ENCODE measurements around the gene RASAL2. TPM values are rescaled to one million over a fixed set of nuclear protein-coding genes. Genes with fewer than 3 reads are reported as not detected.

RASAL2 gene
- total RNA-seq, 1 experiment from 2014 or later = not detected

DNA sequence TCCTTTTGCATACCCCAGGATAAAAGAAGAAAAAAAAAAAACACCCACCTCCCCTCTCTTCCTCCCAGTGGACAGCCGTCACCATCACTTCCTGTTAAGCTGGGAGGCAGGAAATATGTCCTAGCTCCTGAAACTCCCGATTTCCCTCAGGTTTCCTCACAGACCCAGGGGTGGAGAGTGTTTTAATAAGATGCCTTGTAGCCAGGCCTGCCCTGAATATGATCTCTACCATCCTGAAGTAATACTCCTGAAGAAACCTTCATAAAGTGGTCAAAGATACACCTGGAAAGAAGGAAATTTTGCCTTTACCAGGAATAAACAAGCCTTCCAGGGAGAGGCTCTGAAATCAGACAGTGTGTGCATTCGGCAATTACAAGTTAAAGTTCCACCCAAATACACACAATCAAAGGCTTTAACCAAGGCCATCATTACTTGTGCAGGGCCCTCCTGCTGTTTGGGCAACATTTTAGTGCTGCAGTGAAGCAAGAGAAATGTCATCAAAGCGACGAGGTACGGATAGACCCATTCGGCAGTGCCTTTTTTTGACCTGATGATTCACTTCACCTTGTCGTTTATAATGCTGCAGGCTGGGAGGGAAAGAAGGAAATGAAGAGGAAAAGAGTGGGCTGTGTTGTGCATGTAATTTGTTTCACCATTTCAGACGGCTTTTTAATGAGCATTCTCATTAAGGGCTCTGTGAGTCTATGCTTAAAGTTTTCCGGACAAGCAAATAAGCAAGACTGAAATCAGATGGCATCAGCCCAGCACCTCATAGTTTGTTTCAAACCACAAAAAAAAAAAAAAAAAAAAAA, 41.0 kb upstream of the RASAL2 start:
- Histone ChIP-seq H3K4me2 (ENCODE audit: low read depth, low read length, poor library complexity, severe bottlenecking) (no peak overlapping the region), H3K36me3 (ENCODE audit: insufficient read depth, low read length) (no peaks in the 10 kb centered on the region), H3K9me2 (replicated peaks; ENCODE audit: insufficient read depth, low read length) (no peaks in the 10 kb centered on the region), H4K20me1 (ENCODE audit: insufficient read depth, low read depth, low read length) (no peaks in the 10 kb centered on the region), H2AFZ (ENCODE audit: low read length) (no peak overlapping the region), H3K9ac (ENCODE audit: low read length) (no peak overlapping the region), H3K4me1 (ENCODE audit: low read length) (peaks cover 4% of the 10 kb centered on the region), H3K4me3 (ENCODE audit: low read length) (no peak overlapping the region), H3K27me3 (ENCODE audit: low read length) (no peaks in the 10 kb centered on the region), H3K27ac (ENCODE audit: low read length) (no peak overlapping the region), H3K9me3 (ENCODE audit: low read length) (no peaks in the 10 kb centered on the region), H3K79me2 (ENCODE audit: low read length) (no peaks in the 10 kb centered on the region)
- no peak for DNase-seq

DNA sequence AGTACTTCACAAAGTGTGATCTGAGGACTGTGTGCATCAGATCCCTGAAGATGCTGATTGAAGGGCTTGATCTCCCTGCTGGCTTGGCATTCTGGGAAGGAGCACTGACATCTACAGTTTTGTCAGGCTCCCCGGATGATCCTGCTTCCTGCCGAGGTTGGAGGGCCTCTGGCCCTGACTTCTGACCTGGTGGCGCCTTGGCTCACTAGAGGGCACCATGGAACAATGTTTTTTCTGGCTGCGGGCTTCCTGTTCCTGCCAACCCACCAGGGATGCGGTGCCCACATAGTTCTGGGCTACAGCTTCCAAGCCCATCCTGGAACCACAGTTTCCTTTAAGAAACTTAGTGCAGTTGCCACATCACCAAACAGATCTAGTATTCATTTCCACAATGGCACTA, 38.8 kb upstream of the RASAL2 start:
- Histone ChIP-seq H2AFZ (ENCODE audit: low read length) (no peak overlapping the region), H3K9ac (ENCODE audit: low read length) (no peak overlapping the region), H3K9me3 (ENCODE audit: low read length) (no peaks in the 10 kb centered on the region), H4K20me1 (ENCODE audit: insufficient read depth, low read depth, low read length) (no peaks in the 10 kb centered on the region), H3K4me2 (ENCODE audit: low read depth, low read length, poor library complexity, severe bottlenecking) (no peak overlapping the region), H3K4me3 (ENCODE audit: low read length) (no peak overlapping the region), H3K27ac (ENCODE audit: low read length) (no peak overlapping the region), H3K4me1 (ENCODE audit: low read length) (peaks cover 4% of the 10 kb centered on the region), H3K9me2 (replicated peaks; ENCODE audit: insufficient read depth, low read length) (no peaks in the 10 kb centered on the region), H3K27me3 (ENCODE audit: low read length) (no peaks in the 10 kb centered on the region), H3K36me3 (ENCODE audit: insufficient read depth, low read length) (no peaks in the 10 kb centered on the region), H3K79me2 (ENCODE audit: low read length) (no peaks in the 10 kb centered on the region)
- DNase-seq = peak; percentile 56

DNA sequence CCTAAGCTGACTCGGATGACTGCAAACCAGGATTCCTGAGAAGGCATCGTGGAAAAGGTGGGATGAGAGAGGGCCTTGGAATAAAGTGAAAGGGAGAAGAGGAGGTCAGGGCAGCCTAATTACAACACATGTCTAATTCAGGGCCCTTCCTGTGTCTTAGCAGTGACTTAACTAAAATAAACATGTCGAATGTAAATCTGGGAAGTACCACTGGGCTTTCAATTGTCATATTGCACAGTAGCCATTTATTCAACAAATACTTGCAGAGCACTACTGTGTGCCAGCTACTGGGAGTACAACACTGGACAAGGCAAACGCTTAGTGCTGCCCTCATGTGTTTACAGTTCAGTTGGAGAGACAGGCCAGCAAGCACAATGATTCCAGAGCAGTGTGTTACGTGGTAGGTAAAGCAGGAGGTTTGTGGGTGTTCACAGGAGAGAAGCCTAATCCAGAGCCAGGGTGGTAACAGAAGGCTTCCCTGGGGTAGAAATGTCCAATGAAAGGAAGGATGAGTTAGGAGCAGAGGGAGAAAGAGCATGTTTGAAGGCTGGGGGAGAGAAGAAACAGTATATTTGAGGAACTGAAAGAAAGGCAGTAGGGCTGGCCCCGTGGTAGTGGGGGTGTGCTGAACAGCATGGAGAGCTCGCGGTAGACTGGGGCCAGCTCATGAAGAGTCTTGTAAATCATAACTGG, 38.0 kb upstream of the RASAL2 start:
- Histone ChIP-seq H3K4me1 (ENCODE audit: low read length) (peaks cover 4% of the 10 kb centered on the region), H3K4me2 (ENCODE audit: low read depth, low read length, poor library complexity, severe bottlenecking) (no peak overlapping the region), H3K9ac (ENCODE audit: low read length) (no peak overlapping the region), H3K27me3 (ENCODE audit: low read length) (no peaks in the 10 kb centered on the region), H4K20me1 (ENCODE audit: insufficient read depth, low read depth, low read length) (no peaks in the 10 kb centered on the region), H3K36me3 (ENCODE audit: insufficient read depth, low read length) (no peaks in the 10 kb centered on the region), H3K27ac (ENCODE audit: low read length) (no peak overlapping the region), H2AFZ (ENCODE audit: low read length) (0 out of 2 replicates have a peak overlapping the region, but pooled peaks have one; percentile 54), H3K9me3 (ENCODE audit: low read length) (no peaks in the 10 kb centered on the region), H3K4me3 (ENCODE audit: low read length) (no peak overlapping the region), H3K79me2 (ENCODE audit: low read length) (no peaks in the 10 kb centered on the region), H3K9me2 (replicated peaks; ENCODE audit: insufficient read depth, low read length) (no peaks in the 10 kb centered on the region)
- peak; percentile 45 for DNase-seq

DNA sequence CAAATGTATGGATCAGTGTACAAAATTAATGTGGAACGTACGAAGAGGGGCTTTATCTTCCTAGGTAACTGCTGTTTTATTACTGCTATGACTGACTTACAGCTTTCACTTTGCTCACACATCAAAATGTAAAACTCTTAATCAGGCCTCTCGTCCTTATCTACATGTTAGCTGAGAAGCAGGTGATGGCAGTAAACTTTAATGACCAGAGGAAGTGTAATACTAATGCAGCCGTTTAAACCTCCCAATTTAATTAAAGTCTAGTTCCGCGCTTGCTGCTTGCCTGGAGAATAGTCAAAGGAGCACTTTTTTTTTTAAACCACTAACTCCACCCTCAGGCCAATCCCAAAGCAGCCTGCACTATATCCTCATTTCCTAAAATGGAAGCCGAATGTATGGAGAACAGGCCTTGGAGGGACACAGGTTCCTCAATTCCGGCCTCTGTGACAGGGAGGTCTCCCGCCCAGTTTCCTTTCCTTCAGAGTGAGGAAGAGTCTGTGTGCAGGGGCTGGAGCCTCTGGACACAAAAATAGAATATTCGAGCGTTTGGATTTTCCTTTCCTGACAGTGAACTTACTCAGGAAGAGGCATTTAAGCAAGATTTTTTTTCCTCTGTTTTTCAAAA, 36.7 kb upstream of the RASAL2 start:
- Histone ChIP-seq H3K4me3 (ENCODE audit: low read length) (no peak overlapping the region), H3K9me2 (replicated peaks; ENCODE audit: insufficient read depth, low read length) (no peaks in the 10 kb centered on the region), H4K20me1 (ENCODE audit: insufficient read depth, low read depth, low read length) (no peaks in the 10 kb centered on the region), H3K79me2 (ENCODE audit: low read length) (no peaks in the 10 kb centered on the region), H3K27ac (ENCODE audit: low read length) (no peak overlapping the region), H3K4me1 (ENCODE audit: low read length) (peaks cover 4% of the 10 kb centered on the region), H3K9ac (ENCODE audit: low read length) (no peak overlapping the region), H3K36me3 (ENCODE audit: insufficient read depth, low read length) (no peaks in the 10 kb centered on the region), H2AFZ (ENCODE audit: low read length) (no peak overlapping the region), H3K27me3 (ENCODE audit: low read length) (no peaks in the 10 kb centered on the region), H3K4me2 (ENCODE audit: low read depth, low read length, poor library complexity, severe bottlenecking) (no peak overlapping the region), H3K9me3 (ENCODE audit: low read length) (no peaks in the 10 kb centered on the region)
- no peak for DNase-seq

DNA sequence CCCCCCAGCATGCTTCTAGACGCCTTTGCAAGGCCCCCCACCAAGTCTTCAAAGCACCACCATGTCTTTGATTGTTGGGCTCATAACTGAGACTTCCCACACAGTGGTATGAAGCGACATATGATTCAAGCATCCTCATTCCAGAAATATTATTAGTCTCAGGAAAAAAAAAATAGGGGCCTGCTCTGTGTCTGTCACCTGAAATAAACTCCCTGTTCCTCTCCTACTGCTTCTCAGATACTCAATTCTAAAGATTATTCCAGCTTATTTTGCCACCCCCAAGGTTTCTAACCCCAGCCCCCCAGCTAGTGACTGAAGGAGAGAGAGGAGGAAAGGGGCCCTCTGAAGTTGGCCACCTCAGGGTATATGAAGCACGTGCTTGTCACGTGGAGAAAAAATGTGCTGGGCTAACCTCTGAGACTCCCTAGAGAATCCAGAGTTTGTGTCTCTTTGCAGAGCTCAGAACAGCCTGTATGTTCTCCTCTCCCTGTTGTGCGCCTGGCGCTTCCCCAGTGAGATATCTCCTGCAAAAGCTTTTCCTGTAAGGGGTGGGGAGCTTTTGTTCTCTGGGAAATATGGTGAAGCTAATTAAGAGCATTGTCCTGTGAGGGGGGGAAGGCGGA, 35.9 kb upstream of the RASAL2 start:
- Histone ChIP-seq H3K4me1 (ENCODE audit: low read length) (peaks cover 4% of the 10 kb centered on the region), H3K27me3 (ENCODE audit: low read length) (no peaks in the 10 kb centered on the region), H3K4me2 (ENCODE audit: low read depth, low read length, poor library complexity, severe bottlenecking) (no peak overlapping the region), H3K36me3 (ENCODE audit: insufficient read depth, low read length) (no peaks in the 10 kb centered on the region), H3K9me2 (replicated peaks; ENCODE audit: insufficient read depth, low read length) (no peaks in the 10 kb centered on the region), H2AFZ (ENCODE audit: low read length) (no peak overlapping the region), H3K9me3 (ENCODE audit: low read length) (no peaks in the 10 kb centered on the region), H3K4me3 (ENCODE audit: low read length) (no peak overlapping the region), H4K20me1 (ENCODE audit: insufficient read depth, low read depth, low read length) (no peaks in the 10 kb centered on the region), H3K79me2 (ENCODE audit: low read length) (no peaks in the 10 kb centered on the region), H3K9ac (ENCODE audit: low read length) (no peak overlapping the region), H3K27ac (ENCODE audit: low read length) (no peak overlapping the region)
- no peak for DNase-seq

DNA sequence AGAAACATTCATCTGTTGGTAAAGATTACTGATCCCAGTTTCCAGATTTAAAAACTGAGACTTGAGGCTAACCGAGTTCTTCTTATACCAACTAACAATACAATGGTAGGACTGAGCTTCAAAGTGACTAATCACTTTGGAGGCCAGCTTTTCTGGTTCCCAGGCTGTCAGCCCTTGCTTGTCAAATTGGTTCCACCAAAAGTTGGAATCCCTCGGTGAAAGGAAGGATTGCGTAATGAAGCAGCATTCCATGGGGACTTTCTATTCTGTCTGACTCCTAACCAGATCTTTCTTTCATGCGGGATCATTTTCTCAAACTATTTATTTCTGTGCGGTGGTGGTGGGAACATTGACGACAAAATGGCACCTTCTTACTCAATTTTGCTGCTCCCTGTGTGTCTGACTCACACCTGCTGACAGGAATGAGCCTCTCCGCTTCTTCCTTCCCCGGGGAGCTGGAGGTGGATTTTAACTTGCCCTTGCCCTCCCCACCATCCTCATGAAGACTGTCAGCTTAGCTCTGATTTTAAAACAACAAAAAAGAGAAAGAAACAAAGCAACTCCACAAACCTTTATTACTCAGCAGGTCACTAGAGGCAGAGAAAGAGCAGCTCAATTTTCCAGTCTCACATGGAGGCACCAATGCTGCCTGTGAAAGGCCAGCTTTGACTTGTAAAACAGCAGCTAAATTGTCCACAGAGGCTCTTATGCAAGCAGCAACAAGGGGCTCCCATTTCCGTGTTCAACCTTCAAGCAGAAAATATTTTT, 32.9 kb upstream of the RASAL2 start:
- Histone ChIP-seq H3K9me3 (ENCODE audit: low read length) (no peaks in the 10 kb centered on the region), H3K27ac (ENCODE audit: low read length) (no peak overlapping the region), H4K20me1 (ENCODE audit: insufficient read depth, low read depth, low read length) (no peaks in the 10 kb centered on the region), H3K36me3 (ENCODE audit: insufficient read depth, low read length) (no peaks in the 10 kb centered on the region), H3K4me1 (ENCODE audit: low read length) (peaks cover 2% of the 10 kb centered on the region), H2AFZ (ENCODE audit: low read length) (no peak overlapping the region), H3K9me2 (replicated peaks; ENCODE audit: insufficient read depth, low read length) (no peaks in the 10 kb centered on the region), H3K4me3 (ENCODE audit: low read length) (no peak overlapping the region), H3K4me2 (ENCODE audit: low read depth, low read length, poor library complexity, severe bottlenecking) (no peak overlapping the region), H3K79me2 (ENCODE audit: low read length) (no peaks in the 10 kb centered on the region), H3K9ac (ENCODE audit: low read length) (no peak overlapping the region), H3K27me3 (ENCODE audit: low read length) (no peaks in the 10 kb centered on the region)
- DNase-seq = no peak

DNA sequence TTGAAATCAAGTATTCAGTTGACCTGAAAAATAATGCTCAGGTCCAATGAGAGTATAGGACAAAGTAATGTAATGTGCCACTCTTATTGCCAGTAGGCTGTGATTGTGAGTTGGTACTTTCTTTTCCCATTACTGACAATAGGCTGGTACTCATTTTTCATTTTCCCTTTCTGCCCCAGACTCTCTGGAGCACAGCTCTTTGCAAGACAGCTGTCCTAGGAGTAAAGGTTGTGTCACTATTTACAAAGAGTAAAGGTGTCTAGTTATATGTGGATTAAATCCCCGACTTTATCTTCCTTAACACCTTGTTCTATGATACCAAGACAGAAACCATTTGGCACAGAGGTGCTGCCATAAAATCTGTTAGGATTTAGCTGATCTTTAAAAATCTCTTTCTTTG, 32.3 kb upstream of the RASAL2 start:
- no peaks in the 10 kb centered on the region for H3K27me3 ChIP-seq (ENCODE audit: low read length)
- H3K9ac ChIP-seq (ENCODE audit: low read length) = no peak overlapping the region
- H3K4me3 ChIP-seq (ENCODE audit: low read length) = no peak overlapping the region
- no peaks in the 10 kb centered on the region for H4K20me1 ChIP-seq (ENCODE audit: insufficient read depth, low read depth, low read length)
- no peaks in the 10 kb centered on the region for H3K36me3 ChIP-seq (ENCODE audit: insufficient read depth, low read length)
- DNase-seq = no peak
- no peak overlapping the region for H2AFZ ChIP-seq (ENCODE audit: low read length)
- no peaks in the 10 kb centered on the region for H3K9me3 ChIP-seq (ENCODE audit: low read length)
- no peaks in the 10 kb centered on the region for H3K79me2 ChIP-seq (ENCODE audit: low read length)
- H3K4me1 ChIP-seq (ENCODE audit: low read length) = no peaks in the 10 kb centered on the region
- H3K9me2 ChIP-seq (replicated peaks; ENCODE audit: insufficient read depth, low read length) = no peaks in the 10 kb centered on the region
- H3K27ac ChIP-seq (ENCODE audit: low read length) = no peak overlapping the region
- no peak overlapping the region for H3K4me2 ChIP-seq (ENCODE audit: low read depth, low read length, poor library complexity, severe bottlenecking)
